Stimulated activated CD8-positive, alpha-beta memory T cell treated with anti-CD3 and anti-CD28 coated beads, Interleukin-15, amount 100 ng/mL, for 24 hours (primary cell): ENCODE data around the gene DDHD1.
"Not testable (repeated sequence)": the region's sequence is repeated elsewhere in the genome, so short reads cannot be mapped to it uniquely, and the experiment has no call there.

Source experiments
- DNase-seq: peaks from one replicate; pipeline ENCODE4 v3.0.0-alpha.2; 2020; ENCODE audit warnings: low read depth

The DDHD1 gene

DNA sequence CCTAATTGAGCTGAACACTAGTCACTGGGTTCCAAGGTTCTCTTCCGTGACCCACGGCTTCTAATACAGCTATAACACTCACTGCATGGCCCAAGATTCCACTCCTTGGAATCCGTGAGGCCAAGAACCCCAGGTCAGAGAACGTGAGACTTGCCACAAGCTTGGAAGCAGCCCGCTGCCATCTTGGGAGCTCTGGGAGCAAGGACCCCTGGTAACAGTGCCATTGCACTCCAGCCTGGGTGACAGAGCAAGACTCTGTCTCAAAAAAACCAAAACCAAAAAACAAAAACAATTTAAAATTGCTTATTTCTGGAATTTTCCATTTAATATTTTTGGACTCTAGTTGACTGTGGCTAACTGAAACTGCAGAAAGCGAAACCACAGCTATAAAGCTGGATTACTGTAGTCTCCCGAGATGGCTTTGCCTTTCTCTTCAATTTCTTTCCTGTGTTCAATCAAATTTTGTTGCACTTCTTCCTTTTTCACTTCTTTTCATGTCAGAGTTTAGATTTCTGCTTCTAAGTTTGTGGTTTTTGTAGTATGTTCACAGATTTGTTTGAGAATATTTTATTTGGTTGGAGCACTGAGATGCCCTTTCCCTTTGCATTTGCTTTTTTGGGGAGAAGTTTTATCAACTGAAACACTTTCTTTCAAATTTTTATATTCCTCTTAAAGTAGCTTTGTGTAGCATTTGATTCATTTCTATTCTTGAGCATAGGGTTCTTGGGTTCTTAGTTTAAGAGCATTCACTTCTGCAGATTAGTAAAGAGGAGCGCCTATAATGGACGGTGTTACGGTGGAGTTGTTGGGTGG is 44.6 kb downstream of the DDHD1 start:
- no peak for DNase-seq

DNA sequence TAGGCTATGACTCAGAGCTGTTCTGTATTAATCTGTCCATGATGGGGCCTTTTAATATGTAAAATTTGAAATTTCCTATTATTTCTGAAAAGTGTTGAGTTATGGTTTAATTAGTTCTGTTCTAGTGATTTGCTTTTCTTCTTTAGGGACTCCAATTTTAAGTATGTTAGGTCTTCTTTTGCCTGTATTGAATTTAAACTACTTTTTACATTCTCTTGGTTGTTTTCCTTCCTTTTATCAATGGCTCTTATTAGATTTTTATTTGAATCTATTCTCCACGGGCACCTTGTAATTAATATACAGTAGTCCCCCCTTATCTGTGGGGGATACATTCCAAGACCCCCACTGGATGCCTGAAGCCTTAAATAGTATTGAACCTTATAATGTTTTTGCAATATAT is 46.4 kb downstream of the DDHD1 start:
- DNase-seq = no peak

DNA sequence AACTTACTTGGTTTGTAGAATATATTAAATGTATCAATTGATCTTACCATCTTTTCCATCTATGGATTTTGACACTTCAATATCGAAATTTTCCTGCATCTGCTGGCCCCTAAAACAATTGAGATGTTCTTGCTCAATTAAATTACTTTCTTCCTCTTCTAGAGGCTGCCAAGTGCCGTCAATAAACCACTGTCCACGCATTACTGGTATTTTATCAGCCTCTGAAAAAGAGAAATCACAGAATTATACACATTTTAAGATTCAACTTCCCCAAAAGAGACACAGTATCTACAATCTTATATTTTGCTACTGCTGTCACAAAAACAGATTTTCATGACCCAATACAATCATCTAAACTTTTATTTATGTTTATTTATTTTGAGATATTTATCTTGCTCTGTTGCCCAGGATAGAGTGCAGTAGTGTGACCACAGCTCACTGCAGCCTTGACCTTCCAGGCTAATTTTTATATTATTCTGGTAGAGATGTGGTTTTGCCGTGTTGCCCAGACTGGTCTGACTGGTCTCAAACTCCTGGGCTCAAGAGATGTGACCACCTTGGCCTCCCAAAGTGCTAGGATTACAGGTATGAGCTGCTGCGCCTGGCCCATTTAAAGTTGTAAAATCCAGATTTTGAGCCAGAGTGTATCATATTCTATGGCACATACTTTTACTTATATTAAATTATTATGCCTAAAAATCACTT is 49.3 kb downstream of the DDHD1 start:
- DNase-seq = no peak

DNA sequence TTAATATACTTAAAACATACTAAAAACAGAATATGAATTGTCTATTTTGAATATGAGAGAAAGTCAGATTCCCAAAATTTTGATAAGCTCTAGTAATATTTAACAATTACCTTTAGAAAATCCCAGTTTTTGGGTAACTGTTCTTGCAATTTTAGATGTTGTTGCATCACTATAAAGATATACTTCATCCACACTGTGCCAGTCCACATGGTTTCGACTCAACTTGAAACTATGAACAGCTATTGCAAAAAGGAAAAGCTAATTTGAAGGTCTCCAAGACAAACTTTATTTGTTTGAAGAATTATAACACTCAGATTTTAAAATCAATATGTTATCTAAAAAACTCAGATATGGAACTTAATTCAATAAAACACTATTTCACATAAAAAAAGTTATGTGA is 59.9 kb downstream of the DDHD1 start:
- no peak for DNase-seq

DNA sequence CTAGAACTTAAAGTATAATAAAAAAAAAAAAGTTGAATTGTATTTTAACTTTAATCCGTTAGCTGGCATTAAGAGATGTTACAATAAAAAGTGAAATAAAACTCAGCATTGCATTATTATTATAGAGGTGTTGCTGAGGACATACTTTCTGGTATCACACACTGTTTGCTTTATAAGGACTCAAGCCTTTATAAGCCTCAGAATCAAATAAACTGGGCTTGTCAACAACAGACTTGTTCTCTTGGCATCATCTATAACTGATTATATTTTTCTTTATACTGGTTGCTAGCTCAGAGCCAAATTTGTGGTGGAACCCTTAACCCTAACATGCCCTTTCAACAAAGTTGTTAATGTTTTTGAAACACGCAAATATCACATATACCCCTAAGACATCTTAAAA is 62.3 kb downstream of the DDHD1 start:
- no peak for DNase-seq

DNA sequence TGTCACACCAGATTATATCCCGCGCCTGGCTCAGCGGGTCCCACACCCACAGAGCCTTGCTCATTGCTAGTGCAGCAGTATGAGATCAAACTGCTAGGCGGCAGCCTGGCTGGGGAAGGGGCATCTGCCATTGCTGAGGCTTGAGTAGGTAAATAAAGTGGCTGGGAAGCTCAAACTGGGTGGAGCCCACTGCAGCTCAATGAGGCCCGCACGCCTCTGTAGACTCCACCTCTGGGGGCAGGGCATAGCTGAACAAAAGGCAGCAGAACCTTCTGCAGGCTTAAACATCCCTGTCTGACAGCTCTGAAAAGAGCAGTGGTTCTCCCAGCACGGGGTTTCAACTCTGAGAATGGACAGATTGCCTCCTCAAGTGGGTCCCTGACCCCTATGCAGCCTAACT is 68.2 kb downstream of the DDHD1 start:
- not testable (repeated sequence) for DNase-seq

DNA sequence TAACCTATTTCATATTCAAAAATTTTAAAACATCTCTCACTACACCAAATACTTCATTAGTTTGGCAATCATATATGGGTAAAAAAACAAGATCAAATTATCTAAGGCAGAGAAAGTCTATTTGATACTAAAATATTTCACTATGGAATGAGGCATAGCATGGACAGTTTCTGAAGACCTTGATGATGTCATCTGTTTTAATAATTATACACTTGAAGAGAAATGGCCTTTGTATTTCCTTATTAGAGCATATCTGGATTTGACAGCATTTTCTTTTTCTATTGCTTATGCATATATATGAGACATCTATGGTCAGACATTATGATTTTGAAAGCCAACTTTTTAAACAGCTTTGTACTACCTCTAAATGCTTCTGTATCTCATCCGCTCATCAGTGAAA is 88.6 kb downstream of the DDHD1 start:
- DNase-seq = no peak

DNA sequence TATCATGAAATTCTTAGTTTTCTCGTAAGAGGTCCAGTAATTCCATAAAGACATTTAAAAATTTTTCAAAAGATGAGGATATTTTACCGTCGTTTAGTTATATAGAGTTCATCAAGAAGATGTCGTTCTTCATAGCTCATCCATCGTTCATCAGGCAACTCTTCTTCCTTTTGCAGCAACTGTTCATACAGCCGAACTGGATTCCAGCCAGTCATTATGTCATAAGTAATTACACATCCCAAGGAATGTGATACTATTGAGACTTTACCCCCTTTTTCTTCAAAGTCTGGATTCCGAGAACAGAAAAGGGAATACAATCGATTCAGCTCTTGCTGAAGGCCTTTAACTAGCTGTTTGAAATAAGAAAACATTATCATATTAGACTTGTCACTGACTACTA is 90.3 kb downstream of the DDHD1 start:
- no peak for DNase-seq

DNA sequence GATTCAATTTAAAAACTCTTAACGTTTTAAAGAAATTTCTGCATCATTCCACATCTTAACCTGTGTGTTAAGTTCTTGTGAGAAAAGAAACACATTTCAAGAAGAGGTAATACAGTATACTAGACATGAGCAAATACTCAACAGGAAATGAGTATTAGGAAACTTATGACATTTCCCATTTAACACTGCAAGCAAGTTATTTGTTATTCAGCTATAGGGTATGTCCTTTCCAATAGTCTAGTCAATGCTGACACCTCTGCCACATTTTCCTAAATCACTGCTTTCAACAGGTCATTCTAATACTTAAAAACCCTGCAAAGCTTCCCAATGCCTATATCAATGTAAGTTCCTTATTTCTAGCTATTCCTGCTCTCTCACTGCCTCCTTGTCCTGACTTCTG is 93.1 kb downstream of the DDHD1 start:
- no peak for DNase-seq

DNA sequence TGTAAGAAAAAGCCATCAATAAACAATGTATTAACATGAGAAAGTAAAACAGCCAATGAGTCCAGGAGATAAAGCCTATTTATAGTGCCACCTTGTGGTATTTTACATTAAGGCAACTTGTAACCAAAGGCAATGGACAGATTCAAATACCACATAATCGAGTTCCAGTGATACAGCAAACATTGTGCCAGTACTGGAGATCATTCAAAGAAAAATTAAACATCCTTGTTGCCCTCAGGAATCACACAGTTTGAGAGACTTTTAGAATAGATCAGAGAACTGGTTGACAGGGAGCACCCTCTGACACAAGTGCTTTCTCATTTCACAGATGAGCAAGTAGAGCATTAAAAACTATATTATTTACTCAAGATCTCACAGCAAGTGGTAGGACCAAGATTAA is 98.1 kb downstream of the DDHD1 start:
- DNase-seq = no peak

DNA sequence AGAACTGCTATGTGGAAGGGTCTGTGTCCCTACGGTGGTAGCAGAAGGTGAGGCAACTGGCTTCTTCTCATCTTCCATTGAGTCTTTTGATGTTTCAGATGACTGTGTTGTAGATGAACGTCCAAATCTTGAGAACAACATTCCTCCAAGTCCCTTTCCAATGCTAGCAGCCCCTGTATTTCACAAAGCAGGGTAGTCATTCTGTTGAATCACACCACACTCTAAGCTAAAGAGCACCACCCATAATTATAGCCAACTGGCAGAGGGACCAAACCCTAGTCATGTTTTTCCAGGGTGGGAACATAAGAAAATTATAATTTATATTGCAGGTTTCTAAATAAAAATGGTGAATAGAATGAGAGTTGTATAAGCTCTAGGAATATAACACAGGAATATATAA is 98.7 kb downstream of the DDHD1 start:
- no peak for DNase-seq

DNA sequence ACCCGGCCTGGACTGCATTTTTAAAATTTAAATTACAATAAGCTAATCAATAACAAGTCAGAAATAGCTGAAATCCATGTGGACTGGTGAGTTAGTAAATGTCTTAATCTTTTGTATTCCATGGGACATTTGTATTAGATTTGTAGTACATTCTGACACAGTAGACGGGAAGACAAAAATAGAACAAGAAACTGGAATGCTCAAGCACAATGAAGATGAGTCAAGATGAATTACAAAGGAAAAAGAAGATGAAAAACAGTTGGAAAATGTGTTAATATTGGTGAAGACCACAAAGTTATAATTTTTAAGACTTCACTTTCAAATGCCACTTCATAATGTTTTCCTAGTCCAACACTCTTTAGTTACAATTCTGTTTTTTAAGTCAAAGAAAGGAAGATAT is 104.5 kb downstream of the DDHD1 start:
- no peak for DNase-seq

DNA sequence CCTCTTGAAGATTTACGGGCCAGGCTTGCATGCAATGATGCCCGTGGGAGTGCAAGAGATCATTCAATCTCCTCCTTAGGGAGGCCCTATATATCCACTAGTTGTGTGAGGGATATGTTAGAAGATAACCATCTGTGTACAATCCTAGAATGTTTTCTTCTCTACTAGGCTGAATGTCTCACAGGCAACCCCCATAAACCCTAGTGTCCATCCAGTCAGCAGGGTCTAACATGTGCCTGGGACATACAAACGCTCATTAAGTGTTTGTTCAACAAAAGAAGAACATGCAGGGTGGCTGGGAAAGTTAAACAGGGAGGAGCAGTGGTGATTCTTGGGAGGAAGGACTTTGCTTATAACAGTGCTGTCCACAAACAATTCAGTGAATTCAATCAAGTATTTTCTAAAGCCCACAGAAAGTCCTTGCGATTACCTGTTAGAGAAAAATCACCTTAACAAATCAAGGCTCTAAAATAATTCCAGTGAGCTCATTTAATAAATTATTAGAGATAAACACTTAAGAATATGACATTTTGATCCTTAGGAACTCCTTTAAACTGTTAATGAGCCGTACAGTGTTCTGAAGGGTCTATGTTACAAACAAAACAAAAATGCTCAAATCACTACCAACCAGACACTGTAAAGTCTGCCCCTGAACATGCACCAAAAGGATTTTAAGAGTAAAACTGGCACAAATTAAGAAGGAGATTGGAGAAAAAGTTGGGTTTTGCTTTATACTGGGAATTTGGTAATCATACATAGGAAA is 105.6 kb downstream of the DDHD1 start:
- no peak for DNase-seq

DNA sequence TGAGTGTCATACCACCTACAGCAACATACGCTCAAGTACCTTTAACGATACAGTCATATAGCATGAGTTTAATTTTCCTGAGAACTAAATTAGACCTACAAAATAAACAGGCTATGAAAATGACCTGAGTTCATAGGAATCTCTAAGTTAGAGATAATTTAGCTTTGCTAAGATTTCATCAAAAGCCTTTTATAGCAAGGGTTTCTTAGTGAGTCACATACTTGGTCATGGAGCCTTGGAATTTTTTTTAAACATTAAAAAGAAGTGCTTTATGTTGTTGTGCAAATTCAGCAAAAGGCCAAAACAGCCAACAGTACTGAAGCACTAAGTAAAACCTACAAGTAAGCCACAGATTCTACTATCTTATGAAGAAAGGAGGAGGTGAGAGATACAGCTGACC is 108.6 kb downstream of the DDHD1 start:
- no peak for DNase-seq

DNA sequence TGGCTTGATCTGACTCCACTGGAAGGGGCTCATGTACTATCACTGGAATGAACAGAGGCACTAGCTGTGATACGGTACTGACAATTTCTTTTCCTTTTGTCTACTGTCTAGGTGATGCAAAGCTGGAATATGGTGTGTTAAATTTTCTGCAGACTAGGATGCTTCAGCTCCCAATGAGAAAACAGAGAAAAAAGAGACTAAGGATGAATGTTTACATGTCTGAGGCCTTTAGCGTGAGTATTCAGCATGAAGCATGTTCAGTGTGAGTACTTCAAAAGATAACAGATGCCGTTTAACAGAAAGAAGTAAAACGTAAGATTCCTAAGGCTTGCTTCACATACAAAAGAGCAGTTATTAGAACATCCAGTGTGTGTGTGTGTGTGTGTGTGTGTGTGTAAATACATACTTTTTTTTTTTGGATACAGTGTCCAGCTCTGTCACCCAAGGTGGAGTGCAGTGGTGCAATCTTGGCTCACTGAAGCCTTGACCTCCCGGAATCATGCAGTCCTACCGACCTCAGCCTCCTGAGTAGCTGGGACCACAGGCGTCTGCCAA is 110.0 kb downstream of the DDHD1 start:
- no peak for DNase-seq

DNA sequence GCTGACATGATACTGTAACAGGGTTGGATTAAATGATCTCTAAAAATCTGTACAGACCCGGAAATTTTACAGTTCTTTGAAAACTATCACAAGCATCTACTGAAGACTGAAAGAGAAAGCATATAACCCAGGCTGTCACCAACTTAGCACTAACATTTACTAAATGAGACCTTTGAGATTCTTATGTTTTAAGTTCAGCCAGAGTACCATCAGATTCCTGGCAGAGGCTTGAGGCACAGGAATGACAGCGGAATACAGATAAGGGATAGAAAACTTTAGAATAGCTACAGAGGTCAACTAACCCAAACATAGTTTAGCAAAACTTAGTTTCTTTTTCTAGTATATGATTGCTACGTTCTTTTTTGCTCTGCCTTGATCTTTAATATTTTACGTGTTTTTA is 110.6 kb downstream of the DDHD1 start:
- no peak for DNase-seq

DNA sequence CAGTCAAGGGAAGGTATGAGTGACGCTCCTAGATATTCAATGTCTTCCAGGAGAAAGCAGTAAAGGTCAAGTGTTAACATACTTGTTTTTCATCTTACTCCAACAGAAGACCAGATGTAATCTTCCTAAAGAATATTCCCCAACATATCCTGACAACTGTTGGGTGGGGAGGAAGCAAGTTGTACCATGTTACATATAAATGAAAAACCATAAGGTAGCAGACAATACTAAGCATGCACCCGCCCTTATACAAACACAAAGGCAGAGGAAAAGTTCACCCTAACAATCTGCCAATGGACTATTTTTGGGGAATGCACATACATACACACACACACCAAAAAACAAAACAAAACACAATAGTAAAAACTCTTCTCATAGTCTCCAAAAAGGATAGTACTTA is 112.1 kb downstream of the DDHD1 start:
- DNase-seq = no peak

DNA sequence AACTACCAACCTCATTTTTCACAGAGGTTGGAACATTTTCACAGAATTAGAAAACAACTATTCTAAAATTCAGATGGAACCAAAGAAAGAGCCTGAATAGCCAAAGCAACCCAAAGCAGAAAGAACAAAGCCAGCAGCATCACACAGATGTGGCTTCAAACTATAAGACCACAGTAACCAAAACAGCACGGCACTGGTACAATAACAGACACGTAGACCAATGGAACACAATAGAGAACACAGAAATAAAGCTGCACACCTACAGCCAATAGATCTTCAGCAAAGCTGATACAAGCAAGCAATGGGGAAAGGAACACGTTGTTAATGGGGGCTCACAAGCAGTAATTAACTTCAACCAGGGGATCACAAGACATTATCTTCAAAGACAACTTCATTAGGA is 114.5 kb downstream of the DDHD1 start:
- DNase-seq = no peak

DNA sequence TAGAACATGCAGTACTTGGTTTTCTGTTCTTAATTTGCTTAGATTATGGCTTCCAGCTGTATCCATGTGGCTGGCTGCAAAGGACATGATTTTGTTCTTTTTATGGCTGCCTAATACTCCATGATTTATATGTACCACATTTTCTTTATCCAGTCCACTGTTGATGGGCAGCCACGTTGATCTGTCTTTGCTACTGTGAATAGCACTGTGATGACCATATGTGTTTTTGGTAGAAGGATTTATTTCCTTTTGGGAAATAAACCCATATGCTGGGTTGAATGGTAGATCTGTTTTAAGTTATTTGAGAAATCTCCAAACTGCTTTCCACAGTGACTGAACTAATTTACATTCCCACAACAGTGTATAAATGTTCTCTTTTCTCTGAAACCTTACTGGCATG is 116.1 kb downstream of the DDHD1 start:
- no peak for DNase-seq

DNA sequence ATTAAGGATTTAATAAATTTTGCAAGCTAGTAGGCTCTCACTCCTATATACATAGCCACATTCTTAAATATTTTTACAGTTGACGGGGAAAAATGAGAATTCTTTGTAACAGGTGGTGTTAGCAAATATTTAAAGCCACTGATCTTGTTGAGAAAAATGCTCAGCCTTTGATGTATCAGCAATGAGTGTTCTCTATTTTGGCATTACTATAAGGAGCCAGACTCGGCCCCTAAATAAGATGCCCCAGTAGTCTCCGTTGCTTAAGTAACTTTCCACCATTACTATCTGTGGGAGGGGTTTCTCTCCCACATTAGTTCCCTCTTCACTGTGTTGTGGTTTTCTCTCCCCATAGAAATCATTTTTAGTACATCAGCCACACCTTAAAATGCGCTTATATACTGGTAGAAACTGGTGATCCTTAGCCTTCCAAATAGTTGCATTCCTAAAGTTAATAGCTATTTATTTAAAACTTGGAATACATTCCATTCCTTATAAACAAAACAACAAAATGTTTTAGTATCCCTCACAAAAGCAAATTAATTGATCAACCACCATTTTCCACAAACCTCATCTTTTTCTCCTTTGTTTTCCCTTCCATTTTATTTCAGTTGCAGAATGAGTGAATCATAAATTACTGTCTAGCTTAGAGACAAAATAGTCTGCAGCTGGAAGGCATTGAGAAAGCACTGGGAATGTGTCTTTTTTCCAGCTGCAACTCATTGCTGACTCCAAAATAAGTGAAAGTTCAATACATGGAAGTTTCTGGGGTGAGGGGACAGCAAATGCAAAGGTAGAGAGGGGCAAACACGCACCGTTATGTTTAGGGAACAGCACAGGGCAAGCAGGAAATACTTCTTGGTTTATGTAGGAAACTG is 117.5 kb downstream of the DDHD1 start:
- no peak for DNase-seq

DNA sequence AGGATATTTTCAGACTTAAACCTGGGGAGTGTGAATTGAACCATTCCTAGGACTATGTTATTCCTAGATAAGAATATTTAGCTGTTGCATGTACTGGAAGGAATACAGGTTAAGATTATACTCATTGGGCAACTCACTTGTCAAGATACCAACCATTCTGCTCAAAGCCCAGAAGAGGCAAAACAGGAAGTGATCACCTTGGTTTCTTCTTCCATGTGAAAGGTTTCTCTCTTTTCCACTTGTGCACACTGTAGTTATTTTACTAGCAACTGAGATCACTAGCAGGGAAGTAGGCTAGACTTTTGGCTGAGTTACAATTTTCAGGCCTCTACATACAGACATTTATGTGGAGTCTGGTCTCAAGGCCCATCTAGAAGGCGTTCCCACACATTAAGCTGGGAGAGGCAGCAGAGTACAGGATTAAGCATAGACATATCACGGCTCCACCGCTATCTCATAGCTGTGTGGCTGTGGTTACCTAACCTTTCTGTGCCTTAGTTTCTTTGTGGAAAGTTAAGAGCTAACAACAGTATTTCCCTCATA is 118.4 kb downstream of the DDHD1 start:
- no peak for DNase-seq

DNA sequence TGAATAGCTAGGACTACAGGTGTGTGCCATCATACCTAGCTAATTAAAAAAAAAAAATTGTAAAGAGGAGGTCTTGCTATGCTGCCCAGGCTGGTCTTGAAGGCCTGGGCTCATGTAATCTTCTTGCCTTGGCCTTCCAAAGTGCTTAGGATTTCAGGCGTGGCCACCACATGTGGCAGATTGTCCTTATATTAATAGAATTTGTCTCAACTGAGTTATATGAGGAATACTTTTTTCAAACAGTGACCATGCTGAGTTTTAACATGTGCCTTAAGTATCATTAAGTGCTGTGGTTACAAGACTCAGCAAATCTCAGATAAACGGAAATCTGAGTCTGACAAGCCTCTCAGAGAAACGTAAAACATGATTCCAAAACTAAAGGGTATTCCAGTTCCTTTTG is 119.1 kb downstream of the DDHD1 start:
- DNase-seq = no peak
